GM23338 (cell line): ENCODE results near the gene ADAMTS17.

ENCODE experiments used
- CREB1 ChIP-seq: fragments of 250-450 bp; sonication (Bioruptor Pico); IDR thresholded peaks from 2 replicates; pipeline ENCODE4 v1.5.0; 2020; ENCODE audit warnings: low read depth, mild to moderate bottlenecking, moderate library complexity
- CTCF ChIP-seq, 2 experiments: fragments of 200-600 bp in 1 of 2; sonication (generic) in 1 of 2; conservative IDR thresholded peaks; 2 replicates each; pipeline versions ENCODE4 v1.5.1 to v1.6.1; 2016 to 2017; ENCODE audit warnings: antibody characterized with exemption in 2 of 2, low read depth in 2 of 2, mild to moderate bottlenecking in 2 of 2, moderate library complexity in 1 of 2
- ETS1 ChIP-seq: IDR thresholded peaks from 2 replicates; pipeline ENCODE4 v1.6.1; 2016; ENCODE audit warnings: antibody characterized with exemption
- EZH2 ChIP-seq: fragments of 200-600 bp; sonication (generic); IDR thresholded peaks from one replicate; pipeline ENCODE4 v1.8.0; 2017; ENCODE audit warnings: antibody characterized with exemption, mild to moderate bottlenecking, low read depth; ENCODE audit not compliant: unreplicated experiment
- EZH2phosphoT487 ChIP-seq: fragments of 200-600 bp; sonication (generic); IDR thresholded peaks from one replicate; pipeline ENCODE4 v1.8.1; 2018; ENCODE audit warnings: antibody characterized with exemption; ENCODE audit not compliant: unreplicated experiment
- JUNB ChIP-seq: IDR thresholded peaks from one replicate; pipeline ENCODE4 v1.6.1; 2016; ENCODE audit warnings: antibody characterized with exemption; ENCODE audit not compliant: unreplicated experiment
- NANOG ChIP-seq: IDR thresholded peaks from 2 replicates; pipeline ENCODE4 v1.6.1; 2016; ENCODE audit warnings: antibody characterized with exemption, borderline replicate concordance
- POLR2AphosphoS5 ChIP-seq: IDR thresholded peaks from 2 replicates; pipeline ENCODE4 v1.6.1; 2016; ENCODE audit warnings: antibody characterized with exemption, low read depth
- REST ChIP-seq: IDR thresholded peaks from one replicate; pipeline ENCODE4 v1.6.1; 2018; ENCODE audit warnings: antibody characterized with exemption; ENCODE audit not compliant: unreplicated experiment
- STAT1 ChIP-seq: IDR thresholded peaks from one replicate; pipeline ENCODE4 v1.6.1; 2016; ENCODE audit warnings: antibody characterized with exemption; ENCODE audit not compliant: unreplicated experiment
- ZNF114 ChIP-seq: fragments of 250-450 bp; sonication (Bioruptor Pico); IDR thresholded peaks from 2 replicates; pipeline ENCODE4 v1.5.0; 2020; ENCODE audit warnings: mild to moderate bottlenecking, moderate library complexity
- ZNF331 ChIP-seq: fragments of 250-450 bp; sonication (Bioruptor Pico); IDR thresholded peaks from 2 replicates; pipeline ENCODE4 v1.5.0; 2020; ENCODE audit warnings: low read depth, mild to moderate bottlenecking, moderate library complexity

- TF ChIP-seq EZH2 (no peak), CTCF (conservative IDR thresholded peaks at IDR 0.05; ENCODE audit: low read depth in 2 of 2) (no peak), EZH2phosphoT487 (no peak), POLR2AphosphoS5 (no peak), ZNF114 (no peak), ETS1 (no peak), CREB1 (CRISPR knock-in tag) (no peak), REST (no peak), JUNB (no peak), STAT1 (no peak), NANOG (no peak), ZNF331 (CRISPR knock-in tag) (no peak)
Observed at GRCh38 chr15:100160953-100161352, 180.8 kb downstream of the ADAMTS17 start.
